Measurements from ENCODE around the gene MRPL23. TPM values are rescaled to one million over a fixed set of nuclear protein-coding genes. Genes with fewer than 3 reads are reported as not detected.

MRPL23 gene
- total RNA-seq, 5 donors from 2014 or later (not counting 1 experiment from before 2014, with no cell fraction given): 34.5 to 58.8 (median 37.8) TPM

GRCh38 chr11:1970956-1971355 is 23.8 kb downstream of the MRPL23 start:
- no CpG with 5 or more reads among the region's 15 CpGs for WGBS (ENCODE audit: insufficient coverage)
- Histone ChIP-seq H3K27ac (ENCODE audit: low read length) (no peak overlapping the region), H3K4me3 (ENCODE audit: control insufficient read depth in 1 of 2, extremely low read depth in 1 of 2, low read length in 1 of 2) (no peak overlapping the region), H3K4me1 (ENCODE audit: control insufficient read depth in 1 of 2, extremely low read depth in 1 of 2, insufficient read depth in 2 of 2, low read length in 2 of 2) (no peaks in the 10 kb centered on the region), H3K9me3 (no peaks in the 10 kb centered on the region), H3K27me3 (replicated peaks in 1 of 2; ENCODE audit: control insufficient read depth in 2 of 2, extremely low read depth in 1 of 2, insufficient read depth in 2 of 2, low read length in 1 of 2) (no peaks in the 10 kb centered on the region), H3K36me3 (ENCODE audit: control insufficient read depth in 2 of 2, extremely low read depth in 1 of 2, insufficient read depth in 1 of 2, low read length in 1 of 2) (no peaks in the 10 kb centered on the region)
- no peak overlapping the region for H3K27ac Mint-ChIP-seq
- ATAC-seq (replicated peaks in 1 of 4) (no peak), DNase-seq (no peak)
- no peaks in the 10 kb centered on the region for H3K4me1 Mint-ChIP-seq
- CTCF ChIA-PET: no interaction called here
- H3K27me3 Mint-ChIP-seq: no peaks in the 10 kb centered on the region
- H3K36me3 Mint-ChIP-seq: no peaks in the 10 kb centered on the region
- H3K4me3 Mint-ChIP-seq: no peak overlapping the region
- H3K9me3 Mint-ChIP-seq: no peaks in the 10 kb centered on the region
- POLR2A ChIA-PET: no interaction called here

- Histone ChIP-seq H3K4me3 (ENCODE audit: control insufficient read depth in 1 of 2, extremely low read depth in 1 of 2, low read length in 1 of 2) (no peak overlapping the region), H3K36me3 (ENCODE audit: control insufficient read depth in 2 of 2, extremely low read depth in 1 of 2, insufficient read depth in 1 of 2, low read length in 1 of 2) (no peaks in the 10 kb centered on the region), H3K27me3 (replicated peaks in 1 of 2; ENCODE audit: control insufficient read depth in 2 of 2, extremely low read depth in 1 of 2, insufficient read depth in 2 of 2, low read length in 1 of 2) (no peaks in the 10 kb centered on the region), H3K27ac (ENCODE audit: low read length) (no peak overlapping the region), H3K9me3 (no peaks in the 10 kb centered on the region), H3K4me1 (ENCODE audit: control insufficient read depth in 1 of 2, extremely low read depth in 1 of 2, insufficient read depth in 2 of 2, low read length in 2 of 2) (no peaks in the 10 kb centered on the region)
- ChIA-PET POLR2A (no interaction called here), CTCF (no interaction called here)
- DNase-seq (no peak), ATAC-seq (replicated peaks in 1 of 4) (no peak)
- no peaks in the 10 kb centered on the region for H3K9me3 Mint-ChIP-seq
- no CpG with 5 or more reads among the region's 13 CpGs for WGBS (ENCODE audit: insufficient coverage)
- H3K27ac Mint-ChIP-seq: no peak overlapping the region
- no peaks in the 10 kb centered on the region for H3K27me3 Mint-ChIP-seq
- H3K36me3 Mint-ChIP-seq: no peaks in the 10 kb centered on the region
- H3K4me1 Mint-ChIP-seq: no peaks in the 10 kb centered on the region
- no peak overlapping the region for H3K4me3 Mint-ChIP-seq
These were observed 28.1 kb downstream of the MRPL23 start for GRCh38 chr11:1975185-1975584.

- H3K9me3 ChIP-seq: no peaks in the 10 kb centered on the region
- no peaks in the 10 kb centered on the region for H3K36me3 ChIP-seq (ENCODE audit: control insufficient read depth in 2 of 2, extremely low read depth in 1 of 2, insufficient read depth in 1 of 2, low read length in 1 of 2)
- ATAC-seq (replicated peaks in 1 of 4) (no peak), DNase-seq (no peak)
- H3K27me3 ChIP-seq (replicated peaks in 1 of 2; ENCODE audit: control insufficient read depth in 2 of 2, extremely low read depth in 1 of 2, insufficient read depth in 2 of 2, low read length in 1 of 2): no peaks in the 10 kb centered on the region
- H3K27ac Mint-ChIP-seq: no peak overlapping the region
- no peaks in the 10 kb centered on the region for H3K4me1 Mint-ChIP-seq
- no CpG with 5 or more reads among the region's 26 CpGs for WGBS (ENCODE audit: insufficient coverage)
- H3K36me3 Mint-ChIP-seq: no peaks in the 10 kb centered on the region
- no peaks in the 10 kb centered on the region for H3K4me1 ChIP-seq (ENCODE audit: control insufficient read depth in 1 of 2, extremely low read depth in 1 of 2, insufficient read depth in 2 of 2, low read length in 2 of 2)
- H3K27me3 Mint-ChIP-seq: no peaks in the 10 kb centered on the region
- no peak overlapping the region for H3K27ac ChIP-seq (ENCODE audit: low read length)
- no peak overlapping the region for H3K4me3 ChIP-seq (ENCODE audit: control insufficient read depth in 1 of 2, extremely low read depth in 1 of 2, low read length in 1 of 2)
- no peak overlapping the region for H3K4me3 Mint-ChIP-seq
- ChIA-PET POLR2A (no interaction called here), CTCF (no interaction called here)
- H3K9me3 Mint-ChIP-seq: no peaks in the 10 kb centered on the region
These were observed 31.8 kb downstream of the MRPL23 start for GRCh38 chr11:1978720-1979473.

GRCh38 chr11:1979607-1980006 is 32.5 kb downstream of the MRPL23 start:
- Histone ChIP-seq H3K36me3 (ENCODE audit: control insufficient read depth in 2 of 2, extremely low read depth in 1 of 2, insufficient read depth in 1 of 2, low read length in 1 of 2) (no peaks in the 10 kb centered on the region), H3K4me3 (ENCODE audit: control insufficient read depth in 1 of 2, extremely low read depth in 1 of 2, low read length in 1 of 2) (no peak overlapping the region), H3K4me1 (ENCODE audit: control insufficient read depth in 1 of 2, extremely low read depth in 1 of 2, insufficient read depth in 2 of 2, low read length in 2 of 2) (no peaks in the 10 kb centered on the region), H3K9me3 (no peaks in the 10 kb centered on the region), H3K27me3 (replicated peaks in 1 of 2; ENCODE audit: control insufficient read depth in 2 of 2, extremely low read depth in 1 of 2, insufficient read depth in 2 of 2, low read length in 1 of 2) (no peaks in the 10 kb centered on the region), H3K27ac (ENCODE audit: low read length) (no peak overlapping the region)
- Mint-ChIP-seq H3K9me3 (no peaks in the 10 kb centered on the region), H3K27ac (no peak overlapping the region), H3K4me1 (no peaks in the 10 kb centered on the region), H3K27me3 (no peaks in the 10 kb centered on the region), H3K36me3 (no peaks in the 10 kb centered on the region), H3K4me3 (no peak overlapping the region)
- ChIA-PET CTCF (no interaction called here), POLR2A (no interaction called here)
- WGBS (ENCODE audit: insufficient coverage): no CpG with 5 or more reads among the region's 11 CpGs
- DNase-seq: no peak
- ATAC-seq (replicated peaks in 1 of 4): no peak

GRCh38 chr11:1982873-1983600 is 35.9 kb downstream of the MRPL23 start:
- DNase-seq (no peak), ATAC-seq (replicated peaks in 1 of 4) (no peak)
- ChIA-PET CTCF (no interaction called here), POLR2A (no interaction called here)
- Histone ChIP-seq H3K4me1 (ENCODE audit: control insufficient read depth in 1 of 2, extremely low read depth in 1 of 2, insufficient read depth in 2 of 2, low read length in 2 of 2) (no peaks in the 10 kb centered on the region), H3K27ac (ENCODE audit: low read length) (no peak overlapping the region), H3K36me3 (ENCODE audit: control insufficient read depth in 2 of 2, extremely low read depth in 1 of 2, insufficient read depth in 1 of 2, low read length in 1 of 2) (no peaks in the 10 kb centered on the region), H3K9me3 (no peaks in the 10 kb centered on the region), H3K27me3 (replicated peaks in 1 of 2; ENCODE audit: control insufficient read depth in 2 of 2, extremely low read depth in 1 of 2, insufficient read depth in 2 of 2, low read length in 1 of 2) (no peaks in the 10 kb centered on the region), H3K4me3 (ENCODE audit: control insufficient read depth in 1 of 2, extremely low read depth in 1 of 2, low read length in 1 of 2) (no peak overlapping the region)
- WGBS (ENCODE audit: insufficient coverage): no CpG with 5 or more reads among the region's 26 CpGs
- H3K4me3 Mint-ChIP-seq: no peak overlapping the region
- H3K27me3 Mint-ChIP-seq: no peaks in the 10 kb centered on the region
- H3K9me3 Mint-ChIP-seq: no peaks in the 10 kb centered on the region
- no peaks in the 10 kb centered on the region for H3K36me3 Mint-ChIP-seq
- no peak overlapping the region for H3K27ac Mint-ChIP-seq
- no peaks in the 10 kb centered on the region for H3K4me1 Mint-ChIP-seq

GRCh38 chr11:1983601-1983961 is 36.4 kb downstream of the MRPL23 start:
- DNase-seq: no peak
- no peaks in the 10 kb centered on the region for H3K27me3 Mint-ChIP-seq
- POLR2A ChIA-PET: no interaction called here

More at GRCh38 chr11:1983601-1983961, 36.4 kb downstream of the MRPL23 start:
- no CpG with 5 or more reads among the region's 12 CpGs for WGBS (ENCODE audit: insufficient coverage)
- Histone ChIP-seq H3K27ac (ENCODE audit: low read length) (no peak overlapping the region), H3K9me3 (no peaks in the 10 kb centered on the region), H3K27me3 (replicated peaks in 1 of 2; ENCODE audit: control insufficient read depth in 2 of 2, extremely low read depth in 1 of 2, insufficient read depth in 2 of 2, low read length in 1 of 2) (no peaks in the 10 kb centered on the region), H3K4me3 (ENCODE audit: control insufficient read depth in 1 of 2, extremely low read depth in 1 of 2, low read length in 1 of 2) (no peak overlapping the region), H3K36me3 (ENCODE audit: control insufficient read depth in 2 of 2, extremely low read depth in 1 of 2, insufficient read depth in 1 of 2, low read length in 1 of 2) (no peaks in the 10 kb centered on the region), H3K4me1 (ENCODE audit: control insufficient read depth in 1 of 2, extremely low read depth in 1 of 2, insufficient read depth in 2 of 2, low read length in 2 of 2) (no peaks in the 10 kb centered on the region)
- Mint-ChIP-seq H3K9me3 (no peaks in the 10 kb centered on the region), H3K36me3 (no peaks in the 10 kb centered on the region), H3K4me3 (no peak overlapping the region), H3K4me1 (no peaks in the 10 kb centered on the region), H3K27ac (no peak overlapping the region)
- CTCF ChIA-PET: no interaction called here
- ATAC-seq (replicated peaks in 1 of 4): no peak
